C4-2B (cell line): ENCODE data around the gene NCKAP5.

Source experiments
- CTCF ChIP-seq: fragments of 450-650 bp; conservative IDR thresholded peaks from 2 replicates; pipeline ENCODE4 v1.5.1; 2017; ENCODE audit warnings: mild to moderate bottlenecking
- ZFX ChIP-seq: fragments of 450-650 bp; IDR thresholded peaks from 2 replicates; pipeline ENCODE4 v1.6.1; 2017

- TF ChIP-seq CTCF = no peak
- no peak for TF ChIP-seq ZFX
Observed at GRCh38 chr2:132788310-132788838, 779.9 kb downstream of the NCKAP5 start.
